ENCODE results near the gene MYO3B.

DNA sequence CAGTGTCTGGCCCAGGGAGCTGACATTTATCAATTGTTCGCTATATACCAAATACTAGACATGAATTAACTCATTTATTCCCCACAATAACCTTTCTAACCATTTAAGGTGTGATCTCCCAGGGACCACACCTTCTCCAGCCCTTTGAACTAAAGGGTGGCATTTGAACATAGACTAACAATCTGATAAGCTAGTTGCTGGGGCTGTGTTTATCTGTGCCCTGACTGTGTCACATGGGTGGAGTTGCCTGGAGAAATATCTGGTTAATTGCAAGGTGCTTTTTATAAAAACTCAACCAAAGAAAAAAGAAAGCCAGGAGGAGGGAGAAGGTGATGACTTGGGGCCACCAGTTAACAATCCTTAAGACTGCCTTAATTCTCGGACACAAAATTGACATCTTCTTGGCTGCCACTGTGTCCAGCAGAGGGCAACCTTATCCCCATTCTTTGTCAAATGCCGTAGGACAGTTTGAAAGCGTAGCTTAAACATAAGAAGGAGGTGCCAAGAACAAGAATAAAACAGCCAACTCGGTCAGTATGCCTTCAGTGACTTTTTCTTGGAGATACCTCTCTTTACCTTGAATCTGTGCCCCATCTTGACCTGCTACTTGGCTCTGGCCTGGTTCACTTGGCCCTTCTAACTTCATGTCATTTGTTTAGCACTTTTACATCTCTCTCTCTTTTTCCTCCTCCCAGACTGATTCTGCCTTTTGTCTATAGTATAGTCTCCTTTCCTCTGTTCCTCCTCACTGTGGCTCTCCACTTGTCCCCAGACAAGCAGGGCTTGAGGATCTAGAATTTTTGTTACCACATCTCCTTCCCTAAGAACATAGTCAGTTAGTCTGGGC lies 183.4 kb downstream of the MYO3B start:
- TF ChIP-seq, protein P1, sequence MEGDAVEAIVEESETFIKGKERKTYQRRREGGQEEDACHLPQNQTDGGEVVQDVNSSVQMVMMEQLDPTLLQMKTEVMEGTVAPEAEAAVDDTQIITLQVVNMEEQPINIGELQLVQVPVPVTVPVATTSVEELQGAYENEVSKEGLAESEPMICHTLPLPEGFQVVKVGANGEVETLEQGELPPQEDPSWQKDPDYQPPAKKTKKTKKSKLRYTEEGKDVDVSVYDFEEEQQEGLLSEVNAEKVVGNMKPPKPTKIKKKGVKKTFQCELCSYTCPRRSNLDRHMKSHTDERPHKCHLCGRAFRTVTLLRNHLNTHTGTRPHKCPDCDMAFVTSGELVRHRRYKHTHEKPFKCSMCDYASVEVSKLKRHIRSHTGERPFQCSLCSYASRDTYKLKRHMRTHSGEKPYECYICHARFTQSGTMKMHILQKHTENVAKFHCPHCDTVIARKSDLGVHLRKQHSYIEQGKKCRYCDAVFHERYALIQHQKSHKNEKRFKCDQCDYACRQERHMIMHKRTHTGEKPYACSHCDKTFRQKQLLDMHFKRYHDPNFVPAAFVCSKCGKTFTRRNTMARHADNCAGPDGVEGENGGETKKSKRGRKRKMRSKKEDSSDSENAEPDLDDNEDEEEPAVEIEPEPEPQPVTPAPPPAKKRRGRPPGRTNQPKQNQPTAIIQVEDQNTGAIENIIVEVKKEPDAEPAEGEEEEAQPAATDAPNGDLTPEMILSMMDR (IDR thresholded peaks at IDR 0.05): peak; percentile 36
- no peak for TF ChIP-seq CREB1 (CRISPR knock-in tag; IDR thresholded peaks at IDR 0.05)
- TF ChIP-seq ESRRA (CRISPR knock-in tag; IDR thresholded peaks at IDR 0.05; ENCODE audit: borderline replicate concordance): no peak
- no peak for TF ChIP-seq ETV6 (CRISPR knock-in tag; IDR thresholded peaks at IDR 0.05)
- TF ChIP-seq FOXK1 (CRISPR knock-in tag; IDR thresholded peaks at IDR 0.05): no peak
- TF ChIP-seq USF2 (CRISPR knock-in tag; IDR thresholded peaks at IDR 0.05): no peak
- no peak for TF ChIP-seq NFE2L1 (CRISPR knock-in tag; IDR thresholded peaks at IDR 0.05)
- no peak for TF ChIP-seq PREB (CRISPR knock-in tag; IDR thresholded peaks at IDR 0.05; ENCODE audit: borderline replicate concordance)
- TF ChIP-seq, protein P2, sequence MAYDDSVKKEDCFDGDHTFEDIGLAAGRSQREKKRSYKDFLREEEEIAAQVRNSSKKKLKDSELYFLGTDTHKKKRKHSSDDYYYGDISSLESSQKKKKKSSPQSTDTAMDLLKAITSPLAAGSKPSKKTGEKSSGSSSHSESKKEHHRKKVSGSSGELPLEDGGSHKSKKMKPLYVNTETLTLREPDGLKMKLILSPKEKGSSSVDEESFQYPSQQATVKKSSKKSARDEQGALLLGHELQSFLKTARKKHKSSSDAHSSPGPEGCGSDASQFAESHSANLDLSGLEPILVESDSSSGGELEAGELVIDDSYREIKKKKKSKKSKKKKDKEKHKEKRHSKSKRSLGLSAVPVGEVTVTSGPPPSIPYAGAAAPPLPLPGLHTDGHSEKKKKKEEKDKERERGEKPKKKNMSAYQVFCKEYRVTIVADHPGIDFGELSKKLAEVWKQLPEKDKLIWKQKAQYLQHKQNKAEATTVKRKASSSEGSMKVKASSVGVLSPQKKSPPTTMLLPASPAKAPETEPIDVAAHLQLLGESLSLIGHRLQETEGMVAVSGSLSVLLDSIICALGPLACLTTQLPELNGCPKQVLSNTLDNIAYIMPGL (CRISPR knock-in tag; IDR thresholded peaks at IDR 0.05): no peak
- no peak for TF ChIP-seq GABPB1 (CRISPR knock-in tag; IDR thresholded peaks at IDR 0.05)

Measured in WTC11 (cell line).